IMR-90 (cell line): ENCODE results near the gene SMIM29. TPM values are rescaled to one million over a fixed set of nuclear protein-coding genes. Genes with fewer than 3 reads are reported as not detected.

Source experiments
- ATAC-seq: fragments of 200-7000 bp; cut with Tn5 transposase; 2 replicates; pipeline ENCODE4 v1.9.1; 2020; ENCODE audit warnings: low read depth, mild to moderate bottlenecking, moderate library complexity
- BruUV-seq: library from RNA; stranded (reverse); fragments of 400-500 nt; replicated peaks from 2 replicates; lab custom pipeline; 2021; lab: Mats Ljungman, UMichigan
- CTCF ChIA-PET: fragments of 300-600 bp; formaldehyde crosslinking; extraction: SDS; loops from one replicate; lab custom pipeline; 2021; ENCODE audit warnings: antibody characterized with exemption; lab: Yijun Ruan, JAX
- POLR2A ChIA-PET: fragments of 300-600 bp; sonication (Branson Sonifier 250); formaldehyde crosslinking; loops from one replicate; lab custom pipeline; 2022; ENCODE audit warnings: antibody characterized with exemption; ENCODE audit not compliant: unreplicated experiment; lab: Charles Lee
- DNase-seq: peaks from one replicate; pipeline ENCODE4 v3.0.0; 2013
- H2AFZ ChIP-seq: replicated peaks from 2 replicates; pipeline ENCODE3; 2013; ENCODE audit warnings: low read length, mild to moderate bottlenecking; ENCODE audit not compliant: poor library complexity
- H2AK5ac ChIP-seq: 2 replicates; pipeline ENCODE4 v1.6.1; 2013; ENCODE audit warnings: low read depth, low read length, inconsistent platforms
- H2AK9ac ChIP-seq: replicated peaks from 2 replicates; pipeline ENCODE3; 2013; ENCODE audit warnings: mild to moderate bottlenecking, low read depth, low read length, moderate library complexity; ENCODE audit not compliant: poor library complexity
- H2BK120ac ChIP-seq: 2 replicates; pipeline ENCODE4 v1.6.1; 2013; ENCODE audit warnings: low read depth, low read length, inconsistent platforms
- H2BK15ac ChIP-seq: 3 replicates; pipeline ENCODE4 v1.6.1; 2013; ENCODE audit warnings: low read depth, low read length, inconsistent platforms
- H2BK20ac ChIP-seq: 2 replicates; pipeline ENCODE4 v1.6.1; 2013; ENCODE audit warnings: low read depth, mild to moderate bottlenecking, inconsistent platforms, low read length, moderate library complexity
- H2BK5ac ChIP-seq: 2 replicates; pipeline ENCODE4 v1.6.1; 2013; ENCODE audit warnings: mild to moderate bottlenecking, low read depth, low read length, inconsistent platforms; ENCODE audit not compliant: poor library complexity, severe bottlenecking
- H3K14ac ChIP-seq: replicated peaks from 2 replicates; pipeline ENCODE4 v1.6.1; 2013; ENCODE audit warnings: low read depth, low read length, inconsistent platforms
- H3K18ac ChIP-seq: 2 replicates; pipeline ENCODE4 v1.6.1; 2013; ENCODE audit warnings: low read depth, low read length, control low read depth
- H3K23ac ChIP-seq: 2 replicates; pipeline ENCODE4 v1.6.1; 2013; ENCODE audit warnings: low read depth, low read length, inconsistent platforms
- H3K27ac ChIP-seq: 2 replicates; pipeline ENCODE4 v1.5.1; 2013; ENCODE audit warnings: mild to moderate bottlenecking, control low read depth, low read length; ENCODE audit not compliant: insufficient read depth
- H3K27me3 ChIP-seq: 2 replicates; pipeline ENCODE4 v1.6.1; 2013; ENCODE audit warnings: low read length; ENCODE audit not compliant: control insufficient read depth, insufficient read depth
- H3K36me3 ChIP-seq: 2 replicates; pipeline ENCODE4 v1.6.1; 2013; ENCODE audit warnings: low read length, mixed read lengths; ENCODE audit not compliant: control insufficient read depth, insufficient read depth
- H3K4ac ChIP-seq: 2 replicates; pipeline ENCODE4 v1.6.1; 2013; ENCODE audit warnings: low read depth, low read length, inconsistent platforms
- H3K4me1 ChIP-seq: 2 replicates; pipeline ENCODE4 v1.6.1; 2013; ENCODE audit warnings: low read length, mixed read lengths; ENCODE audit not compliant: control insufficient read depth, insufficient read depth
- H3K4me2 ChIP-seq: 2 replicates; pipeline ENCODE4 v1.6.1; 2013; ENCODE audit warnings: low read depth, mild to moderate bottlenecking, control low read depth, low read length, moderate library complexity
- H3K4me3 ChIP-seq: 2 replicates; pipeline ENCODE4 v1.5.1; 2013; ENCODE audit warnings: low read depth, mild to moderate bottlenecking, control low read depth, low read length, moderate library complexity; ENCODE audit not compliant: insufficient read depth
- H3K56ac ChIP-seq: 2 replicates; pipeline ENCODE4 v1.6.1; 2013; ENCODE audit warnings: low read length, inconsistent platforms; ENCODE audit not compliant: insufficient read depth; ENCODE audit errors: extremely low read depth
- H3K79me1 ChIP-seq, 2 experiments: 2 replicates each; pipeline ENCODE4 v1.6.1; 2013; ENCODE audit warnings: low read length in 2 of 2, inconsistent platforms in 1 of 2, low read depth in 1 of 2
- H3K9ac ChIP-seq: 2 replicates; pipeline ENCODE4 v1.6.1; 2013; ENCODE audit warnings: low read depth, low read length, control low read depth
- H3K9me1 ChIP-seq: 2 replicates; pipeline ENCODE4 v1.6.1; 2013; ENCODE audit warnings: low read length, inconsistent platforms; ENCODE audit not compliant: insufficient read depth
- H3K9me3 ChIP-seq: 2 replicates; pipeline ENCODE4 v1.6.1; 2013; ENCODE audit warnings: low read length; ENCODE audit not compliant: control insufficient read depth, insufficient read depth
- H4K20me1 ChIP-seq: 2 replicates; pipeline ENCODE4 v1.6.1; 2013; ENCODE audit warnings: low read length, inconsistent platforms; ENCODE audit not compliant: insufficient read depth
- H4K5ac ChIP-seq: 2 replicates; pipeline ENCODE4 v1.6.1; 2013; ENCODE audit warnings: mild to moderate bottlenecking, low read depth, low read length, control low read depth
- H4K8ac ChIP-seq, 2 experiments: 2 replicates each; pipeline ENCODE4 v1.6.1; 2013; ENCODE audit warnings: low read depth in 2 of 2, low read length in 2 of 2, control low read depth in 1 of 2, inconsistent platforms in 1 of 2
- H4K91ac ChIP-seq: 2 replicates; pipeline ENCODE4 v1.6.1; 2013; ENCODE audit warnings: low read depth, low read length, inconsistent platforms; ENCODE audit not compliant: insufficient read depth
- BHLHE40 ChIP-seq: fragments of 150-350 bp; IDR thresholded peaks from 2 replicates; pipeline ENCODE4 v1.6.1; 2016; ENCODE audit warnings: mild to moderate bottlenecking, low read depth, low read length
- CEBPB ChIP-seq: IDR thresholded peaks from 2 replicates; pipeline ENCODE4 v1.6.1; 2012; ENCODE audit warnings: low read depth, low read length, improper control_type of control experiment
- CHD1 ChIP-seq: IDR thresholded peaks from 2 replicates; pipeline ENCODE4 v1.6.1; 2012; ENCODE audit warnings: low read depth, low read length, improper control_type of control experiment
- FOS ChIP-seq: fragments of 150-350 bp; IDR thresholded peaks from 2 replicates; pipeline ENCODE4 v1.6.1; 2016; ENCODE audit warnings: low read depth, low read length
- MAFK ChIP-seq: IDR thresholded peaks from 2 replicates; pipeline ENCODE4 v1.6.1; 2012; ENCODE audit warnings: low read depth, low read length, improper control_type of control experiment
- MAZ ChIP-seq: IDR thresholded peaks from 2 replicates; pipeline ENCODE4 v1.6.1; 2012; ENCODE audit warnings: low read depth, mild to moderate bottlenecking, low read length, improper control_type of control experiment, moderate library complexity, borderline replicate concordance
- MXI1 ChIP-seq: IDR thresholded peaks from 2 replicates; pipeline ENCODE4 v1.6.1; 2012; ENCODE audit warnings: low read depth, mild to moderate bottlenecking, low read length, moderate library complexity, borderline replicate concordance
- NFE2L2 ChIP-seq: fragments of 150-350 bp; IDR thresholded peaks from 2 replicates; pipeline ENCODE4 v1.6.1; 2016; ENCODE audit warnings: low read depth, mild to moderate bottlenecking, low read length
- POLR2A ChIP-seq: IDR thresholded peaks from 2 replicates; pipeline ENCODE4 v1.6.1; 2012; ENCODE audit warnings: mild to moderate bottlenecking, low read depth, low read length
- RAD21 ChIP-seq: IDR thresholded peaks from 2 replicates; pipeline ENCODE4 v1.6.1; 2012; ENCODE audit warnings: low read length, improper control_type of control experiment
- RCOR1 ChIP-seq: IDR thresholded peaks from 2 replicates; pipeline ENCODE4 v1.6.1; 2012; ENCODE audit warnings: mild to moderate bottlenecking, low read length, improper control_type of control experiment; ENCODE audit not compliant: insufficient replicate concordance
- RFX5 ChIP-seq: IDR thresholded peaks from 2 replicates; pipeline ENCODE4 v1.8.0; 2012; ENCODE audit warnings: low read depth, mild to moderate bottlenecking, low read length, moderate library complexity
- SMC3 ChIP-seq: fragments of 150-350 bp; IDR thresholded peaks from 2 replicates; pipeline ENCODE4 v1.6.1; 2016; ENCODE audit warnings: low read depth, mild to moderate bottlenecking, antibody characterized with exemption, low read length, moderate library complexity
- USF2 ChIP-seq: fragments of 150-350 bp; IDR thresholded peaks from 2 replicates; pipeline ENCODE4 v1.6.1; 2017; ENCODE audit warnings: mild to moderate bottlenecking, antibody characterized with exemption, low read length, low read depth
- WGBS, 2 experiments: methylation state at CpG; one replicate each; pipeline versions ENCODE4 v1.1.5 to v1.1.7; 2013; ENCODE audit warnings: missing lambda C conversion rate in 2 of 2; ENCODE audit not compliant: insufficient read length in 1 of 2; ENCODE audit errors: extremely low coverage in 2 of 2; 5-methylcytosine and 5-hydroxymethylcytosine counted together
- dilution Hi-C: fragments of 300-500 bp; cut with HindIII; formaldehyde crosslinking; loops from one replicate; pipeline ENCODE4 v1.14.3; 2018; ENCODE audit warnings: low sequenced_read_pairs; ENCODE audit not compliant: unreplicated experiment
- in situ Hi-C: fragments of 300-500 bp; cut with MboI; formaldehyde crosslinking; loops from 3 replicates; pipeline ENCODE4 v1.14.3; 2019; ENCODE audit warnings: low sequenced_read_pairs, inconsistent platforms, mixed read lengths
- intact Hi-C: fragments of 100-400 bp; cut with micrococcal nuclease; formaldehyde crosslinking; loops from 2 replicates; pipeline ENCODE4 v1.10.0; 2022
- polyA plus RNA-seq, 3 experiments: library from polyadenylated mRNA; depleted of rRNA; stranded (reverse); fragments of >200 nt; gene quantifications; 2 replicates each; pipeline ENCODE4 v1.2.3, GENCODE V29; 2012; ENCODE audit warnings: low replicate concordance in 1 of 3
- total RNA-seq: library from RNA; depleted of rRNA; stranded (reverse); fragments of >200 nt; gene quantifications from 2 replicates; pipeline ENCODE4 v1.2.3, GENCODE V29; 2012
- TF ChIP-seq, protein P1 (sequence below): fragments of 150-350 bp; IDR thresholded peaks from 2 replicates; pipeline ENCODE4 v1.6.1; 2016; ENCODE audit warnings: low read depth, mild to moderate bottlenecking, low read length, moderate library complexity, borderline replicate concordance
- TF ChIP-seq, protein P2 (sequence below): conservative IDR thresholded peaks from 2 replicates; pipeline ENCODE4 v1.5.1; 2012; ENCODE audit warnings: mild to moderate bottlenecking, low read depth, low read length, improper control_type of control experiment

Gene SMIM29
- total and polyA plus RNA-seq, 2 of the 4 experiments (the other 2 are of a cell fraction), result 8.4 to 28.9 TPM

DNA sequence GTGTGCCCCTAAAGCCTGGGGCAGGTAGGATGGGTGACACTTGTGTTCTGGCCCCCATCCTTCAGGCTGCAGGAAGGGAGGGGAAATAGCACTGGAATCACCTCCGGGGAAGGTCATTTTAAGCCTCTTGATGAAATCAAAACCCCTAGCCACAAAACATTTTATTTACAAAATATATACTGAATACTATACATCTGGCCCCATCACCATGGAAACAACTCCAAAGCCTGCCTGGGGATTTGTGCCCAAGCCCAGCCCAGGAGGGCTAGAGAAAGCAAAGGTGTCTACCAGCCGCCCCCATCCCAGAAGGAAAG is 2.6 kb downstream of the SMIM29 start:
- H4K5ac ChIP-seq, result no peak overlapping the region
- H3K4me2 ChIP-seq, result no peak overlapping the region
- peak overlapping the region; percentile 38 for H2AK9ac ChIP-seq
- H2BK120ac ChIP-seq, result peak overlapping the region; percentile 26; the same call in 1 of the 2 replicates
- H3K9ac ChIP-seq, result no peak overlapping the region
- H3K23ac ChIP-seq, result no peak overlapping the region
- peaks cover 24% of the 10 kb centered on the region for H3K36me3 ChIP-seq
- intact Hi-C loops (no loop called here), in situ Hi-C loops (loop anchor here (5.0 to 10.0 kb wide), 2 partner anchors 161 to 359 kb away; no protein-coding TSS in a partner anchor), dilution Hi-C loops (no loop called here)
- H2BK5ac ChIP-seq, result peak overlapping the region; percentile 49
- H3K18ac ChIP-seq, result no peak overlapping the region
- H3K79me1 ChIP-seq, result peaks cover 19 to 63% of the 10 kb centered on the region in 2 experiments
- H3K9me3 ChIP-seq, result no peaks in the 10 kb centered on the region
- H3K56ac ChIP-seq, result no peak overlapping the region
- no peaks in the 10 kb centered on the region for H3K27me3 ChIP-seq
- TF ChIP-seq RAD21, result no peak
- no peak for TF ChIP-seq MAFK
- TF ChIP-seq NFE2L2, result no peak
- TF ChIP-seq, protein P1, sequence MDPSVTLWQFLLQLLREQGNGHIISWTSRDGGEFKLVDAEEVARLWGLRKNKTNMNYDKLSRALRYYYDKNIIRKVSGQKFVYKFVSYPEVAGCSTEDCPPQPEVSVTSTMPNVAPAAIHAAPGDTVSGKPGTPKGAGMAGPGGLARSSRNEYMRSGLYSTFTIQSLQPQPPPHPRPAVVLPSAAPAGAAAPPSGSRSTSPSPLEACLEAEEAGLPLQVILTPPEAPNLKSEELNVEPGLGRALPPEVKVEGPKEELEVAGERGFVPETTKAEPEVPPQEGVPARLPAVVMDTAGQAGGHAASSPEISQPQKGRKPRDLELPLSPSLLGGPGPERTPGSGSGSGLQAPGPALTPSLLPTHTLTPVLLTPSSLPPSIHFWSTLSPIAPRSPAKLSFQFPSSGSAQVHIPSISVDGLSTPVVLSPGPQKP, result no peak
- TF ChIP-seq POLR2A, result no peak
- TF ChIP-seq CEBPB, result no peak
- TF ChIP-seq MAZ, result no peak
- TF ChIP-seq MXI1, result no peak
- TF ChIP-seq RFX5, result no peak
- no peak for TF ChIP-seq CHD1
- no peak for TF ChIP-seq SMC3
- TF ChIP-seq, protein P2, sequence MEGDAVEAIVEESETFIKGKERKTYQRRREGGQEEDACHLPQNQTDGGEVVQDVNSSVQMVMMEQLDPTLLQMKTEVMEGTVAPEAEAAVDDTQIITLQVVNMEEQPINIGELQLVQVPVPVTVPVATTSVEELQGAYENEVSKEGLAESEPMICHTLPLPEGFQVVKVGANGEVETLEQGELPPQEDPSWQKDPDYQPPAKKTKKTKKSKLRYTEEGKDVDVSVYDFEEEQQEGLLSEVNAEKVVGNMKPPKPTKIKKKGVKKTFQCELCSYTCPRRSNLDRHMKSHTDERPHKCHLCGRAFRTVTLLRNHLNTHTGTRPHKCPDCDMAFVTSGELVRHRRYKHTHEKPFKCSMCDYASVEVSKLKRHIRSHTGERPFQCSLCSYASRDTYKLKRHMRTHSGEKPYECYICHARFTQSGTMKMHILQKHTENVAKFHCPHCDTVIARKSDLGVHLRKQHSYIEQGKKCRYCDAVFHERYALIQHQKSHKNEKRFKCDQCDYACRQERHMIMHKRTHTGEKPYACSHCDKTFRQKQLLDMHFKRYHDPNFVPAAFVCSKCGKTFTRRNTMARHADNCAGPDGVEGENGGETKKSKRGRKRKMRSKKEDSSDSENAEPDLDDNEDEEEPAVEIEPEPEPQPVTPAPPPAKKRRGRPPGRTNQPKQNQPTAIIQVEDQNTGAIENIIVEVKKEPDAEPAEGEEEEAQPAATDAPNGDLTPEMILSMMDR, result no peak
- TF ChIP-seq USF2, result no peak
- TF ChIP-seq RCOR1, result no peak
- no peak for TF ChIP-seq FOS
- no peak for TF ChIP-seq BHLHE40
- H2AFZ ChIP-seq, result peak overlapping the region; percentile 28
- DNase-seq (no peak), ATAC-seq (no peak)
- H4K20me1 ChIP-seq, result peaks cover 14% of the 10 kb centered on the region
- peaks cover 29% of the 10 kb centered on the region for H3K4me1 ChIP-seq
- H3K9me1 ChIP-seq, result peaks cover 19% of the 10 kb centered on the region
- H3K4ac ChIP-seq, result peak overlapping the region; percentile 70
- POLR2A ChIA-PET, result no interaction called here
- peak overlapping the region; percentile 15; the same call in 1 of the 2 replicates for H3K27ac ChIP-seq
- no CpG with 5 or more reads among the region's 2 CpGs for WGBS, 2 experiments
- BruUV-seq, result no TSS peak
- H2AK5ac ChIP-seq, result peak overlapping the region; percentile 79
- H3K4me3 ChIP-seq, result no peak overlapping the region
- CTCF ChIA-PET, result no interaction called here
- peak overlapping the region; percentile 20; the same call in 1 of the 2 replicates for H4K91ac ChIP-seq
- H2BK20ac ChIP-seq, result no peak overlapping the region
- H4K8ac ChIP-seq, result peak overlapping the region in 1 of 2 experiments; percentile 42; a peak in 1 of 4 replicates
- peak overlapping the region; percentile 4; the same call in 1 of the 3 replicates for H2BK15ac ChIP-seq
- H3K14ac ChIP-seq, result no peak overlapping the region; the same call in 1 of the 2 replicates
